HG03060 (cell line): ENCODE results near the gene CBLB.
"Not testable (repeated sequence)": the region's sequence is repeated elsewhere in the genome, so short reads cannot be mapped to it uniquely, and the experiment has no call there.

Source experiments
- ATAC-seq: cut with Tn5 transposase; IDR thresholded peaks from one replicate; pipeline ENCODE4 v1.9.1; 2021; ENCODE audit warnings: low read depth, moderate number of reproducible peaks; ENCODE audit not compliant: unreplicated experiment

Gene CBLB

DNA sequence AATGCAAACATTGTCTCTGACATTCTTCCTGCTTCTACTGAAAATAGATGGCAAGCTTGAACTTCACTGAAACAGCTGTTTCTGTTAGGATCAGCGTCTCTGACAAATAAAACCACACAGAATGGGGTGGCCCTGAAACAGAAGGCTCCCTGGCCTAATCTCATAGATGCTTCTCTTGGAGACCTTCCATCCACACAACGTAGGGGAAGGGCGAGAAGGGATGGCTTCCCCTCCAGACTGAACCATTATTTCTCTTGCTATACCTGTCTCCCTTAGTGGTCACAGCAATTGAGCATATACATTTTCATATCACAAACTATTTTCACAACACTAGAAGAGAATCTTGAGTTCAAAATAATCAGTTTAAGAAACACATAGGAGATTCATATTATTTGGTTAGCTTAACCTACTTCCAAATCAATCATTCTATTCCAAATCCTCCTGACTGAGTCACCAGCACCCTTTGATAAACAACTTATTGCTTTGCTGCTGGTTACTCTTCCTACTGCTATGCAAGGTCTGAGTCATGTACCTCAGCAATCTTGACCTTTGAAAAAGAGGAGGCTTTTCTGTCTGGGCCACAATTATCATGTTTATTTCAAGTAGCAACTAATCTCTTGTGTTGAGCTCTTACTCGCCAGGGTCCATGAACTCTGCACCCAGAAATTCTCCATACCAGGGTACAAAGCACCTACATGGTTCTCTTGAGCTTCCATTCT, 45.5 kb downstream of the CBLB start:
- ATAC-seq, result no peak

DNA sequence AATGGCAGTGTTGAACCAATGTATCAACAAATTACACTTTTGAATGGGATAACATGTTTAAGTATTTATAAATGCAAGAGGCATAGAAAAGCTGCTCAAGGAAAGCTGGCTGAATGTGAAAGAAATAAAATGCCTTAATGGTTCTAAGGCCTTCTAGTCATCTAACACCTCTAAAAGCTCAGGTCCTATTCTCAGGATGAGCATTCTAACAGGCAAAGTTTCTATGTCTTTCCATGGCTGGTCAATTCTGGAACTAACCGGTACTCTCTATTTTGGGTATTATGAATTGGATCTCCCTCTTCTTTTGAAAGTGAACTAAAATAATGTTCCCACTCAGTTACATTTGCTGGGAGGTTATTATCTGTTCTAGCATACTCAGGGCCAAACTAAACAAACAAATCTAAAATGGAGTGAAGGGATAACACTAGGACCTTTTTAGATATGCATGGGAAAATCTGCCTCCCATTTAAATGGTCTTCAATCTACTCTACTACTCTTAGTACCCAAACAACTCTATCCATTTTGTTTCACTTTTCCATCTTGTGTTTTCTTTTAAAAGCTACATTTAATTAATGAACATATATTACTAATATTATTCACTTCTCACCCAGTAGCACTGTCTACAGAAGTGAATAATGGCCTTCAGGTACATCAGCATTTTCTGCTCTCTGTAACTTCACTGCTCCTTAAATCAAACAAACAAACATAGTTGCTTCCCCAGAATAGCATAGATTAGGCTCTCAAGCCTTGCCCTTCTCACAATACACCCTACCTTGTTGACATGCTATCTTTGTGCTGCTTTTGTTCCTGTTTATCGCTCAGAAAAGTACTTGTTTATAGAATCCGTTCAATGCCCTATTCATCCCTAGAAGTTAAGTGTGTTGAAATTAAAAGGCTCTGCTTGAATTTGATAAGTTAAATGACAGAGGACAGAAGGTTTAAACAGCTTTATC, 46.4 kb downstream of the CBLB start:
- no peak for ATAC-seq

DNA sequence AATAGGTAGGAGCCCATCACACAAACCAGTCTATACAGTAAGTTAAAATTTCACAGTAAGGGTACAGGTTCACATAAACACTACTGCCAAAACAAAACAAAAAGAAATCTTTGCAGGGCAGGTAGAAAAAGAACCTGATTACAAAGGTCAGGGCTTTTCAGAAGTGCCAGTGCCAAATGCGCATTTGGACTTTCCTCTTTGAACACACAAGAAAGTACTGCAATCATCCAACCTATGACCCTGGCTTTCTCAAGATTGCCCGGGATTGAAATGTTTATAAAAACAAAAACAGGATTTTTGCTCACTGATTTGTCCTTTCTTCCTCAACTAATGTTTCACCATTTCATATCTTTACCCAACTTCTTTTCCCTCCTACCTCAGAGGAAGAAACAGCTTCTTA, 47.4 kb downstream of the CBLB start:
- no peak for ATAC-seq

DNA sequence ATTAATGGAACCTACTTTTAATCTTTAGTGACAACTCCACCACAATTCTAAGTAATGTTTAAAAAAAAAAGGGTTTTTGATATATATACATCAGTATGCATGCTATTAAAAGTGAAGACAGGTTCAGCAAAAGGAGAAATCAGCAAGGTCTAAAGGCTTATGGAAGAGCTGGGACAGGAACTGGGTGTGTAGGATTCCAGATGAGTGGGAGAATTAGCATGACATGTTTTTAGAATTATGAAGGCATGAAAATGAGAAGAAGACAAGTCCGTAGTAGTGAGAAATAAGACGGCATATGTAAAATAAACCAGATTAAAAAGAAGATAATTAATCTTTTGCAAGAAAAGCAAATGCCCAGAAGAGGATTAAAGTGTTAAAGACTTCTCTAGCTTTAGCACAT, 52.0 kb downstream of the CBLB start:
- ATAC-seq, result no peak

DNA sequence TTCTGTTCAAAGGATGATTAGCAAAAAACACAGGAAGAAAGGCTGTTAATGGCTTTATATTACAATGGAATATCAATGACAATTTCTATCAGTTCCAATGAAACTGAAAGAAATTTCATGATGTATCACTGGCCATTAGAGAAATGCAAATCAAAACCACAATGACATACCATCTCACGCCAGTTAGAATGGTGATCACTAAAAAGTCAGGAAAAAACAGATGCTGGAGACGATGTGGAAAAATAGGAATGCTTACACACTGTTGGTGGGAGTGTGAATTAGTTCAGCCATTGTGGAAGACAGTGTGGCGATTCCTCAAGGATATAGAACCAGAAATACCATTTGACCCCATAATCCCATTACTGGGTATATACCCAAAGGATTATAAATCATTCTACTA, 53.5 kb downstream of the CBLB start:
- ATAC-seq, result not testable (repeated sequence)

DNA sequence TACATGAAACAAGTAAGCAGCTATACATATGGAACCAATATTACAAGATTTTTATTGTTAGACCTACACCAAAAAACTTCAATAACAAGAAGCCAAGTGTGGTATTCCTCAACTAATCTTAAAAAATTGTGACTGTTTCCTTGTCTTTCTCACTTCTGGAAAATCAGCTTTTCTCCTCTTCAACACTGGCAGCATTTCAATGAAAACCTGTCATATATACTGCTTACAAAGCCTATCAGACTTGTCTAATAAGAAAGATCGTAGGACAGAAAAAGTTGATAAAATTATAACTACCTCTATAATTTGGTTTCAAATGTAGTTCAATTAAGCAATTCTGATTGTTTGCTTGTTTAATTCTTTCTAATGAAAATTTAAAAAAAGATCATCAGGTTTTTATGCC, 55.1 kb downstream of the CBLB start:
- ATAC-seq, result no peak

DNA sequence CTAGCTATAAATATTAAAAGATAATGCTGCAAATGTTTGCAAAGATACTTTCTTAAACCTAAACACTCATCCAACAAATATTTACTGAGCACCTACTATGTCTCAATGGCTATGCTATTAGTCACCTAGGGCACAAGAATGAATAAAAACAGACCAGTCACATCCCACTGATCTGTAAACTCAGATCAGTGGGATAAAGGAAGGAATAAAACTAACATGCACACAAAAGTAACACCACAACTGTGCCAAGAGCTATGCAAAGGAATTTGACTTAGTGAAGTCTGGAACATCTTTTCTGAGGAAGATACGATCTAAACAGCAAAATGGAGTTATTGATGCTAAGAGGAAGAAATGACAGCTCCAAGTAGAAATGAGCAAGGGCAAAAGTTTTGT, 56.6 kb downstream of the CBLB start:
- no peak for ATAC-seq

DNA sequence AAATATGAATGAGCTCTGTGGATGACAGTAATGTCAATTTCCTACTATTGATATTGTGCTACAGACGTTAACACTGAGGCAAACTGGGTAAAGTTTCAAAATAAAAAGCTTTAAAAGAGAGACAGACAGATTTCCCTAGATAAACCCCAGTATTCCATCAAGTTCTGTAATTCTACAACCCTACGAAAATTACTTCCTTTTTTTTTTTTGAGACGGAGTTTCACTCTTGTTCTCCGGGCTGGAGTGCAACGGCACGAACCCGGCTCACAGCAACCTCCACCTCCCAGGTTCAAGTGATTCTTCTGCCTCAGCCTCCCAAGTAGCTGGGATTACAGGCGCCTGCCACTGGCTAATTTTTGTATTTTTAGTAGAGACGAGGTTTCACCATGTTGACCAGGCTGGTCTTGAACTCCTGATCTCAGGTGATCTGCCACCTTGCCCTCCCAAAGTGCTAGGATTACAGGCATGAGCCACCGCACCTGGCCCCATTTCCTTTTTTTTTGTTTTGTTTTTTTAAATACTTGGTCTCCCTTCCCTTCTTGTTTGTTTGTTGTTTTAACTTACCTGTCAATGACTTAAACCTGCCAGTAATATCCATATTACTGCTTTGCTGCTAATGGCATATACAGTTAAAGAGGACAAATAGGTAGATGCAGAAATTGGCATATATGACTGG, 57.2 kb downstream of the CBLB start:
- no peak for ATAC-seq

DNA sequence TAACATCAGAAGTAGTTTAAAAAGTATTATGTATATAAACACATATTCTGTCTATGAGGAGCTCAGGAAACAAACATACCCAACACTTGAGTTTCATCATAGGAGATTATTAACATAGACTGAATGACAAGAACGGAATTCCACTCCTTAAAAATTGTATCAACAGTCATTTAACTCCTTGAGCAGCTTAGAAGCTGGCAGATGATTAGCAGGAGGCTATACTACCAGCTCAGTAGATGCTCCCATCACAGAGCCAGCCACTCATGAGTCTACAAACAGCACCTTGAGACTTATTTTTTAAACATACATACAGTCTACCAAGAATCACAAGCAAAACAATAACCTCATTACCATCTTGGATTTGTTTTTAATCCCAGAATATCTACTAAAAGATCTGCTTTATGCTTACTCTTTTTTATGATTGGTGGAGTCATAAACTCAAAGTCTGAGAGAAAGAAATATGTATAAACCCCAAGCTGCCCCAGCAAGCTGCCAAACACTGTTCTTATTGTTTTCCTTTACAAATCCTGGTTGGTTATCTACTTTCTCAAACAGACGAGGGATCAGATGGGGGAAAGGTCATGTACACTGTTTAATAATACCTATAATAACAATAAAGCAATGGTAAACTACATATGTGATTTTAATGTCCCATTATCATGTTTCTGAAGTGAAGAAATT, 59.5 kb downstream of the CBLB start:
- ATAC-seq, result no peak

DNA sequence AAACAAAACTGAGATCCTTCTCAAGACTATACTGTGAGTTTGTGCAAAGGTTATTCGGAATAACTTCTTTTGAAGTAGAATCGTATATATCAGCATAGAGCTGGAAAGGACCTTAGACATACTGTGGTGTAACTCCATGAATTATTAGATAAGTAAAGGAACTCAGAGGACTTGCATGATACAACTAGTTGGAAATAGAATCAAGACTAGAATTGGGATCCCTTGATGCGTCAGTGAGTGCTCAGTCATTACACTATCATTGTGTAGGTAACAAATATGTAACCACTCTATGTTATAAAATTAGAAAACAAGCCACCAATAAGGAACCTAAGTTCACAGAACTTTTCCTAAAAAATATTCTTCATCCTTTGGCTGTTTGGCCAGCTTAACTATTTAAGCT, 61.1 kb downstream of the CBLB start:
- ATAC-seq, result no peak

DNA sequence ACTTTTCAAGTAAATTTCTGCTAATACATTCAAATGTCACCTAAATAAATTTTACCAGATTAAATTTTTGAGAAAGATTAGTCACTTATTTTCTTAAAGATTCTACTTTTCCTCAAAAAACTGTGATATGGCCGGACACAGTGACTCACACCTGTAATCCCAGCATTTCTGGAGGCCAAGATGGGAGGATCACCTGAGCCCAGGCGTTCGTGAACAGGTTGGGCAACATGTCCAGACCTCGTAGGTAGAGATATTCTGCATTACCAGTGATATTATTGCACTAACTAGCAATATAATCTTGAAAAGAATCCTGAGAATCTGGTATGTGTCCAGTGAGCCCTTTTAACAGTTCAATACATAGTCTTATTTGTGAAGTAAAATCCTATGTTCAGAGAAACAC, 61.7 kb downstream of the CBLB start:
- ATAC-seq, result no peak

DNA sequence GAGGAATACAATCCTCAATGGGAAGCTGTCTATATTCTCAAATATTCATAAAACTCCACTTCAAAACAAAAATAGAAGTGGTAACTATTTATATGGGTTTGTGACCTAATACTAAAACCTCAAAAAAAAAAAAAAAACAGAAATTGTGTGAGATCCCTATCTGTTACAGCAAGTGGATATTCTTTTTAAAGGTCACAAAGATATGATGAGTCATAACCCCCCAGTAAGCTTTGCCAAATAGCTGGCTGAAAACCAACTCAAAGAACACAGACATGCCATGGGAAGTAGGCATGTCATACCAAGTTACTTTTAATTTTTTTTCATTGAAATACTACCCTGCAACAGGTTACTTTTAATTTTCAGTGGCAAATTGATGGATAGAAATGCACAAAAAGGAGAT, 62.5 kb downstream of the CBLB start:
- peak; percentile 44 for ATAC-seq

DNA sequence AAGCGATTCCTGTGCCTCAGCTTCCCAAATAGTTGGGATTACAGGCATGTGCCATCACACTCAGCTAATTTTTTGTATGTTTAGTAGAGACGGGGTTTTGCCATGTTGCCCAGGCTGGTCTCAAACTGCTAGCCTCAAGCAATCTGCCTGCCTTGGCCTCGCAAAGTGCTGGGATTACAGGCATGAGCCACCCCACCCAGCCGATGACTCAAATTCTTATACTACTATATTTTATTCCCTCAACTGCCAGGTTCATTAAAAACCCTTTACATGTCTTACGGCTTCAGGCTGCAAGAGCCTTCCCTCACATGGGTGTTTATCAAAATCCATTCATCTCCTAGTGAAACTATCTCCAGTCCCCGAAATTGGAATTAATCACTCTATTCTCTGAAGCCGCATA, 63.4 kb downstream of the CBLB start:
- ATAC-seq, result no peak

DNA sequence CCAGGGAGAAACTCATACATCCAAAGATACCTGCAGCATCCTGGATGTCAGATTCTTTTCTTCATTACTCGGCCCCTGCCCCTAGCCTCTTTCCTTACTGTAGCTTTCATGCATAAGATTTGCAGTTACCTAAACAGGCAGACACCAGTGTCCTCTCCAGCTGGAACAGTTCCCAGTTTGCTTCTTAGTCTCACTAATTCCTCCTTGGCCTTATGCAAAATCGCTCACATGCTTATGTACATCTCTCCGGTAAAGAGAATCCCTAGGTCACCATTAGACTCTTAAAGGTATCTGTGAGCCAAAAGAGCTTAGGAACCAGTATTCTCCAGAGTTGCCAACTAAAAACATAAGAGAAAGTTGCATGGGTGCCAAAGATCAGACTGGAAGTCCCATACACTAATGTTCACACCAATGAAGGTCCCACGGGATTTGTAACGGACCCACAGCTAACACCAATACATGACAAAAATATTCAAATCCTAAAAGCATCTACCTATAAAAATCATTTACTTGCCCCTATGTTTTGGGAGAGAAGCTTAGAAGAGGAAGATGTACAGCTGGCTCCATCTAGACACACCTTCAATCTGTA, 66.6 kb downstream of the CBLB start:
- ATAC-seq, result no peak

DNA sequence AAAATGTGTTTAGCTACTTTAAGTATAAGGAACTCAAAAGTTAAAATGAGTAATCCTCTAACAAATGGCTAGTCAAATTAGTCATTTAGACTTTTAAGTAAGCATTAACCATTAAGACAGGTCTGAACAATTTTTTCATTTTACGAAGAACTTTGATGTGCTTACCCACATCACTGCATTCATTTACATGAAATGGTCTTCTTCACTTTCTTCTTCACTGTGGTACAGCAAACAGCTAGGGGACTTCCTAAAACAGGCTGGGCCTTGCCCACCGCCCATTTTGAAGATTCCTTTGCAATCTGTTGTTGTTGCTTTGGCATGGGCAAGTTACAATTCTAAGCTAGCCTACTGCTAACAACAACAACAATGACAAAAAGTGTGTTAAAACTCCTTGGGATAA, 67.4 kb downstream of the CBLB start:
- no peak for ATAC-seq

DNA sequence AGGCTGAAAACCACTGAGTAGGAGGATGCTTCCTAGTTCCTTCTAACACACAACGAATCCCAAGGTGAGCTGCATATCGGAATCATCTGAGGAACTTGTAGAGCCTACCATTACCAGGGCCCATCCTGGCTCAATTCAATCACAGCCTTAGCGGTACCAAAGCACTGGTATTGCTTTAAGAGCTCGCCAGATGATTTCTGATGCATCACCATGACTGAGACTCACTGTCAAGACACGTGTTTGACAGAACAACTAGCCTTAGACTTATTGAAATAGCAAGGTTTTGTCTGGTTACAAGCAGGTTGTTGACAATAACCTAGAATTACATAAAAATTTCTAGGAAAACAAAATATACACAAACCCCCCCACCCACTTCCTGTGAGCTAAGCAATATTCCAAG, 68.5 kb downstream of the CBLB start:
- ATAC-seq, result no peak

DNA sequence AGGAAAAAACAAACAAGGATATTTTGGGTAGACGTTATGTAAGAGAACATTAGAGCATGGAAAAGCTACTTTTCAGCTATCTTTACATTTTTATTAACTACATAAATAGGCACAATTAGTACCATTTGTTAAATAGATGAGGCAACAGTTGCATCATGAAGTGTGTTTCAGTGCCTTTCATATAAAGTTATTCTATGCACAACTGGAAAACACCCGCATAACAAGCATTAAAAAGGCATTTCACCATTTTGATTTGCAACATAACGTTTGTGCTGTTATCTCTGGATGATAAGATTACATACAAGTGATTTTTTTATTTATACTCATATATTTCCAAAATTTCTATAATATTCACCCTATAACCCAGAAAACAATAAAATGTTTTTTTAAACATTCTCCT, 69.5 kb downstream of the CBLB start:
- ATAC-seq, result no peak

DNA sequence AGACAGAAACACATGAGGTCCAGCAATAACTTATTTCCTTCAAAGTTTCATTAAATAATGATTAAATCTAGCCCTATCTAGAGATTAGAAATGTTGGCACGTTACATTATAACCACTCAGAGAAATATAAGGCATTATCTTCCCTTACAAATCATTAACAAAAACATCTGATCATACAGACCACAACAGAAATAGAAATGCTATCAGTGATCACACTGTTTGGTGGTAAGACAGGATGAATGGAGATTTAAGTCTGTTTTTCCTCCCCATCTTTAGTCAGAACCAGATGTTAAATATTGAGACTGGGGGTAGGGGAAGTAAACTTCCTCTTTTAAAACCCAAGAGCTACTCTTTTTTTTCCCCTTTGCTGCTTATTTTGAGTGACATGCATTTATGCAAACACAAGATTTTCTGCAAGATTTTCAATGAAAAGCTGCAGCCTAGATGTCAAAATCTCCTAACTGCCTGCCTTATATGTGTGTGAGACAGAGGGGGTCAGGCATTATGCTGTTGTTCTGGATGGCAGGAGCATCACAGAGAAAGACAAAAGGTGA, 70.4 kb downstream of the CBLB start:
- ATAC-seq, result peak; percentile 83

DNA sequence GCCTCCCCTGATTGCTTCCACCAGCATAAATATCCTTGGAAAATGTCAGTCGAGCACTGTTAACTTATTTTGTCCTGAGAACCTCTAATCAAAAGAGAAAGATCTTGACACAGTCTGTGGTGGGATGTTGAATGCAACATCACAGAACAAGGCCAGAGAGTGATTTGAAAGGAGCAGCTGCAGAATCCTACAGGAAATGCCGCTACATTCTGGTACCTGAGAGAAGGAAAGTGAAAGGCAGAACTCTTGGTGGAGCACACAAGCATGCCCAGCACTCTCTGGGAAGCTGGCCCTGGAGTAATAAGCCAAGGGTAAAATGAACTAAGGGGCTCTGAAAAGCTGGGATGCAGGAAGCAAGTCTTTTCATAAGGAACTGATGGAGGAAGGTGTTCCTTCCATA, 75.8 kb downstream of the CBLB start:
- ATAC-seq, result no peak
